ENCODE measurements around the gene DTHD1. TPM values are rescaled to one million over a fixed set of nuclear protein-coding genes. Genes with fewer than 3 reads are reported as not detected.

DTHD1 gene
- total and polyA plus RNA-seq, 2 donors (not counting 1 experiment from before 2014, with no cell fraction given) = not detected

- TF ChIP-seq CTCF (conservative IDR thresholded peaks at IDR 0.05 in 1 of 2, IDR thresholded peaks at IDR 0.05 in 1 of 2; ENCODE audit: low read depth in 1 of 2, low read length in 2 of 2) (no peak), EZH2 (IDR thresholded peaks at IDR 0.05; ENCODE audit: low read length, missing control alignments) (no peak)
- no peak overlapping the region for H3K4me3 ChIP-seq (replicated peaks in 1 of 4; ENCODE audit: control extremely low read depth in 1 of 4, insufficient read depth in 1 of 4, low read depth in 3 of 4, low read length in 4 of 4)
- H3K4me1 ChIP-seq (ENCODE audit: control insufficient read depth, extremely low read depth, insufficient read depth, low read length) = no peaks in the 10 kb centered on the region
Observed at GRCh38 chr4:36341936-36342335, 60.5 kb downstream of the DTHD1 start.

GRCh38 chr4:36343501-36344175 is 62.2 kb downstream of the DTHD1 start:
- Histone ChIP-seq H3K4me1 (ENCODE audit: control insufficient read depth, extremely low read depth, insufficient read depth, low read length) (no peaks in the 10 kb centered on the region), H3K4me2 (ENCODE audit: extremely low read depth, insufficient read depth, low read length) (no peak overlapping the region), H3K27me3 (ENCODE audit: control insufficient read depth, insufficient read depth, low read length) (no peaks in the 10 kb centered on the region), H3K4me3 (replicated peaks in 1 of 4; ENCODE audit: control extremely low read depth in 1 of 4, insufficient read depth in 1 of 4, low read depth in 3 of 4, low read length in 4 of 4) (no peak overlapping the region), H3K36me3 (ENCODE audit: control insufficient read depth, insufficient read depth, low read length) (no peaks in the 10 kb centered on the region), H2AFZ (ENCODE audit: low read length) (no peak overlapping the region), H4K20me1 (ENCODE audit: control insufficient read depth, extremely low read depth, insufficient read depth, low read length) (no peaks in the 10 kb centered on the region), H3K9me3 (ENCODE audit: control insufficient read depth, insufficient read depth, low read depth, low read length) (no peaks in the 10 kb centered on the region), H3K27ac (ENCODE audit: insufficient read depth, low read length) (no peak overlapping the region), H3K9ac (ENCODE audit: insufficient read depth, low read length) (no peak overlapping the region), H3K79me2 (ENCODE audit: control insufficient read depth, insufficient read depth, low read length) (no peaks in the 10 kb centered on the region)
- DNase-seq (ENCODE audit: low read depth in 2 of 2) = no peak
- TF ChIP-seq CTCF (conservative IDR thresholded peaks at IDR 0.05 in 1 of 2, IDR thresholded peaks at IDR 0.05 in 1 of 2; ENCODE audit: low read depth in 1 of 2, low read length in 2 of 2) (no peak), EZH2 (IDR thresholded peaks at IDR 0.05; ENCODE audit: low read length, missing control alignments) (no peak)

More at GRCh38 chr4:36341936-36342335, 60.5 kb downstream of the DTHD1 start:
- no peak for DNase-seq (ENCODE audit: low read depth in 2 of 2)
- Histone ChIP-seq H3K27me3 (ENCODE audit: control insufficient read depth, insufficient read depth, low read length) (no peaks in the 10 kb centered on the region), H4K20me1 (ENCODE audit: control insufficient read depth, extremely low read depth, insufficient read depth, low read length) (no peaks in the 10 kb centered on the region), H3K27ac (ENCODE audit: insufficient read depth, low read length) (no peak overlapping the region), H2AFZ (ENCODE audit: low read length) (no peak overlapping the region), H3K9ac (ENCODE audit: insufficient read depth, low read length) (no peak overlapping the region), H3K36me3 (ENCODE audit: control insufficient read depth, insufficient read depth, low read length) (no peaks in the 10 kb centered on the region), H3K79me2 (ENCODE audit: control insufficient read depth, insufficient read depth, low read length) (no peaks in the 10 kb centered on the region), H3K4me2 (ENCODE audit: extremely low read depth, insufficient read depth, low read length) (no peak overlapping the region), H3K9me3 (ENCODE audit: control insufficient read depth, insufficient read depth, low read depth, low read length) (no peaks in the 10 kb centered on the region)

- H3K27ac ChIP-seq (ENCODE audit: insufficient read depth, low read length) = no peak overlapping the region
- no peak overlapping the region for H3K4me3 ChIP-seq (replicated peaks in 1 of 4; ENCODE audit: control extremely low read depth in 1 of 4, insufficient read depth in 1 of 4, low read depth in 3 of 4, low read length in 4 of 4)
- no peaks in the 10 kb centered on the region for H3K79me2 ChIP-seq (ENCODE audit: control insufficient read depth, insufficient read depth, low read length)
Observed at GRCh38 chr4:36348403-36348938, 67.1 kb downstream of the DTHD1 start.

More at GRCh38 chr4:36348403-36348938, 67.1 kb downstream of the DTHD1 start:
- H3K4me2 ChIP-seq (ENCODE audit: extremely low read depth, insufficient read depth, low read length) = no peak overlapping the region
- H3K9me3 ChIP-seq (ENCODE audit: control insufficient read depth, insufficient read depth, low read depth, low read length) = no peaks in the 10 kb centered on the region
- no peaks in the 10 kb centered on the region for H4K20me1 ChIP-seq (ENCODE audit: control insufficient read depth, extremely low read depth, insufficient read depth, low read length)
- H3K9ac ChIP-seq (ENCODE audit: insufficient read depth, low read length) = no peak overlapping the region
- TF ChIP-seq CTCF (conservative IDR thresholded peaks at IDR 0.05 in 1 of 2, IDR thresholded peaks at IDR 0.05 in 1 of 2; ENCODE audit: low read depth in 1 of 2, low read length in 2 of 2) = no peak
- no peak for TF ChIP-seq EZH2 (IDR thresholded peaks at IDR 0.05; ENCODE audit: low read length, missing control alignments)
- DNase-seq (ENCODE audit: low read depth in 2 of 2) = no peak
- H3K36me3 ChIP-seq (ENCODE audit: control insufficient read depth, insufficient read depth, low read length) = no peaks in the 10 kb centered on the region
- no peaks in the 10 kb centered on the region for H3K27me3 ChIP-seq (ENCODE audit: control insufficient read depth, insufficient read depth, low read length)
- H2AFZ ChIP-seq (ENCODE audit: low read length) = no peak overlapping the region
- no peaks in the 10 kb centered on the region for H3K4me1 ChIP-seq (ENCODE audit: control insufficient read depth, extremely low read depth, insufficient read depth, low read length)

Measured in fibroblast of lung (primary cell).